ENCODE data around the gene ATP10B.
"Not testable (repeated sequence)": the region's sequence is repeated elsewhere in the genome, so short reads cannot be mapped to it uniquely, and the experiment has no call there.

The ATP10B gene

GRCh38 chr5:160831801-160832200 lies 20.2 kb downstream of the ATP10B start:
- DNase-seq (ENCODE audit: low read depth): no peak

- DNase-seq (ENCODE audit: low read depth): no peak
These were observed 27.6 kb downstream of the ATP10B start for GRCh38 chr5:160824301-160825001.

- not testable (repeated sequence) for DNase-seq (ENCODE audit: low read depth)
These were observed 39.0 kb downstream of the ATP10B start for GRCh38 chr5:160812996-160813395.

- DNase-seq (ENCODE audit: low read depth): no peak
These were observed 46.6 kb downstream of the ATP10B start for GRCh38 chr5:160805376-160805775.

GRCh38 chr5:160802592-160802991 lies 49.4 kb downstream of the ATP10B start:
- no peak for DNase-seq (ENCODE audit: low read depth)

GRCh38 chr5:160800375-160801275 lies 51.4 kb downstream of the ATP10B start:
- no peak for DNase-seq (ENCODE audit: low read depth)

- DNase-seq (ENCODE audit: low read depth): no peak
These were observed 52.8 kb downstream of the ATP10B start for GRCh38 chr5:160799184-160799583.

- DNase-seq (ENCODE audit: low read depth): no peak
These were observed 55.0 kb downstream of the ATP10B start for GRCh38 chr5:160797020-160797419.

- no peak for DNase-seq (ENCODE audit: low read depth)
These were observed 58.5 kb downstream of the ATP10B start for GRCh38 chr5:160793530-160793899.

- DNase-seq (ENCODE audit: low read depth): no peak
These were observed 59.1 kb downstream of the ATP10B start for GRCh38 chr5:160792732-160793529.

- DNase-seq (ENCODE audit: low read depth): no peak
These were observed 59.7 kb downstream of the ATP10B start for GRCh38 chr5:160792281-160792680.

- no peak for DNase-seq (ENCODE audit: low read depth)
These were observed 62.7 kb downstream of the ATP10B start for GRCh38 chr5:160789219-160789859.

- DNase-seq (ENCODE audit: low read depth): no peak
These were observed 63.8 kb downstream of the ATP10B start for GRCh38 chr5:160788102-160788660.

- DNase-seq (ENCODE audit: low read depth): no peak
These were observed 64.8 kb downstream of the ATP10B start for GRCh38 chr5:160787240-160787639.

- DNase-seq (ENCODE audit: low read depth): no peak
These were observed 77.2 kb downstream of the ATP10B start for GRCh38 chr5:160774666-160775315.

- DNase-seq (ENCODE audit: low read depth): no peak
These were observed 78.2 kb downstream of the ATP10B start for GRCh38 chr5:160773646-160774410.

- DNase-seq (ENCODE audit: low read depth): no peak
These were observed 79.2 kb downstream of the ATP10B start for GRCh38 chr5:160772854-160773253.

GRCh38 chr5:160770718-160771117 lies 81.3 kb downstream of the ATP10B start:
- DNase-seq (ENCODE audit: low read depth): no peak

- no peak for DNase-seq (ENCODE audit: low read depth)
These were observed 82.7 kb downstream of the ATP10B start for GRCh38 chr5:160769301-160769700.

GRCh38 chr5:160767062-160767461 lies 84.9 kb downstream of the ATP10B start:
- DNase-seq (ENCODE audit: low read depth): no peak
